Endodermal cell (in vitro differentiated cells): Measurements from ENCODE around the gene MRAP2. TPM values are rescaled to one million over a fixed set of nuclear protein-coding genes. Genes with fewer than 3 reads are reported as not detected.
A peak's percentile ranks its signal among the peaks of the same experiment; 100 is the strongest.
"Not testable (repeated sequence)": the region's sequence is repeated elsewhere in the genome, so short reads cannot be mapped to it uniquely, and the experiment has no call there.

Source experiments
- DNase-seq: peaks from one replicate; pipeline ENCODE4 v3.0.0-alpha.2; 2017
- H3K27ac ChIP-seq: 2 replicates; pipeline ENCODE4 v1.5.1; 2013; ENCODE audit warnings: mild to moderate bottlenecking, low read depth, low read length, moderate library complexity
- H3K27me3 ChIP-seq: 2 replicates; pipeline ENCODE4 v1.6.1; 2013; ENCODE audit warnings: mild to moderate bottlenecking, low read length, moderate library complexity; ENCODE audit not compliant: insufficient read depth, control insufficient read depth, poor library complexity, severe bottlenecking
- H3K36me3 ChIP-seq: 2 replicates; pipeline ENCODE4 v1.7.0; 2013; ENCODE audit warnings: mild to moderate bottlenecking, low read length, moderate library complexity; ENCODE audit not compliant: control insufficient read depth, insufficient read depth
- H3K4me1 ChIP-seq: one replicate; pipeline ENCODE4 v1.7.0; 2013; ENCODE audit warnings: low read length; ENCODE audit not compliant: control insufficient read depth, insufficient read depth
- H3K4me3 ChIP-seq: 2 replicates; pipeline ENCODE4 v1.5.1; 2013; ENCODE audit warnings: mild to moderate bottlenecking, low read length, moderate library complexity
- H3K9ac ChIP-seq: 2 replicates; pipeline ENCODE4 v1.6.1; 2013; ENCODE audit warnings: mild to moderate bottlenecking, low read length, moderate library complexity; ENCODE audit not compliant: poor library complexity, severe bottlenecking; ENCODE audit errors: extremely low read depth
- H3K9me3 ChIP-seq: 2 replicates; pipeline ENCODE4 v1.6.1; 2013; ENCODE audit warnings: mild to moderate bottlenecking, low read length, moderate library complexity; ENCODE audit not compliant: control insufficient read depth
- H3K27ac Mint-ChIP-seq: 2 replicates; pipeline ENCODE4 v1.8.0; 2020; ENCODE audit warnings: mixed read lengths
- H3K27me3 Mint-ChIP-seq: 2 replicates; pipeline ENCODE4 v1.8.0; 2021; ENCODE audit warnings: mild to moderate bottlenecking, mixed read lengths; ENCODE audit not compliant: insufficient read depth
- H3K36me3 Mint-ChIP-seq: 2 replicates; pipeline ENCODE4 v1.8.0; 2020; ENCODE audit warnings: low read depth, mixed read lengths
- H3K4me1 Mint-ChIP-seq: 2 replicates; pipeline ENCODE4 v1.8.0; 2020; ENCODE audit warnings: mixed read lengths
- H3K4me3 Mint-ChIP-seq: 2 replicates; pipeline ENCODE4 v1.8.0; 2020; ENCODE audit warnings: mild to moderate bottlenecking, moderate library complexity, mixed read lengths
- H3K9me3 Mint-ChIP-seq: 2 replicates; pipeline ENCODE4 v1.8.0; 2020; ENCODE audit warnings: mild to moderate bottlenecking, mixed read lengths
- CTCF ChIP-seq: fragments of 200-600 bp; sonication (generic); conservative IDR thresholded peaks from 2 replicates; pipeline ENCODE4 v1.5.0; 2021; ENCODE audit warnings: antibody characterized with exemption, mild to moderate bottlenecking
- WGBS, 2 experiments: methylation state at CpG; one replicate each; pipeline versions ENCODE4 v1.1.5 to v1.1.7; 2013; ENCODE audit warnings: missing lambda C conversion rate in 2 of 2, mixed read lengths in 1 of 2; ENCODE audit not compliant: insufficient coverage in 1 of 2, insufficient read length in 1 of 2; 5-methylcytosine and 5-hydroxymethylcytosine counted together
- total RNA-seq, 2 donors: library from RNA; stranded (reverse); fragmentation: NEBNext Ultra II Directional in 1 of 2; extraction: Animal tissue kit (Norgen Biotek cat#: 25700) in 1 of 2; gene quantifications; 2 replicates in 1 of 2; 3 replicates in 1 of 2; pipeline ENCODE4 v1.2.1, GENCODE V29; 2021

Gene MRAP2
- total RNA-seq, 2 donors from 2014 or later: 10.7 to 10.8 TPM

GRCh38 chr6:84026721-84027164 is 6.8 kb upstream of the MRAP2 start:
- H3K27ac ChIP-seq: no peak overlapping the region
- H3K36me3 ChIP-seq: no peaks in the 10 kb centered on the region
- H3K27ac Mint-ChIP-seq: no peak overlapping the region
- no peak overlapping the region for H3K4me3 Mint-ChIP-seq
- H3K27me3 ChIP-seq: no peaks in the 10 kb centered on the region
- DNase-seq: no peak
- H3K9ac ChIP-seq: no peak overlapping the region
- H3K36me3 Mint-ChIP-seq: no peaks in the 10 kb centered on the region
- H3K4me1 ChIP-seq: no peaks in the 10 kb centered on the region
- H3K27me3 Mint-ChIP-seq: no peaks in the 10 kb centered on the region
- TF ChIP-seq CTCF: no peak
- no peak overlapping the region for H3K4me3 ChIP-seq
- WGBS, 2 experiments: 86 to 91% methylated on average over 4 to 5 of the region's 5 CpGs
- H3K4me1 Mint-ChIP-seq: peaks cover 12% of the 10 kb centered on the region
- no peaks in the 10 kb centered on the region for H3K9me3 ChIP-seq
- no peaks in the 10 kb centered on the region for H3K9me3 Mint-ChIP-seq

GRCh38 chr6:84027340-84028181 is 6.0 kb upstream of the MRAP2 start:
- TF ChIP-seq CTCF: no peak
- Mint-ChIP-seq H3K4me1 (peaks cover 12% of the 10 kb centered on the region), H3K36me3 (no peaks in the 10 kb centered on the region), H3K27ac (no peak overlapping the region), H3K27me3 (peaks cover 7% of the 10 kb centered on the region), H3K4me3 (no peak overlapping the region), H3K9me3 (no peaks in the 10 kb centered on the region)
- Histone ChIP-seq H3K4me1 (no peaks in the 10 kb centered on the region), H3K9me3 (no peaks in the 10 kb centered on the region), H3K4me3 (no peak overlapping the region), H3K27me3 (peaks cover under 1% of the 10 kb centered on the region), H3K36me3 (no peaks in the 10 kb centered on the region), H3K9ac (no peak overlapping the region), H3K27ac (no peak overlapping the region)
- no peak for DNase-seq
- WGBS, 2 experiments: 79 to 93% methylated on average over 2 to 5 of the region's 5 CpGs

GRCh38 chr6:84028350-84028749 is 5.2 kb upstream of the MRAP2 start:
- Histone ChIP-seq H3K27me3 (peaks cover 8% of the 10 kb centered on the region), H3K36me3 (no peaks in the 10 kb centered on the region), H3K4me1 (no peaks in the 10 kb centered on the region), H3K4me3 (no peak overlapping the region), H3K9me3 (no peaks in the 10 kb centered on the region), H3K9ac (no peak overlapping the region), H3K27ac (no peak overlapping the region)
- H3K27me3 Mint-ChIP-seq: peaks cover 15% of the 10 kb centered on the region
- H3K4me3 Mint-ChIP-seq: no peak overlapping the region
- no peak for TF ChIP-seq CTCF
- H3K27ac Mint-ChIP-seq: no peak overlapping the region
- H3K36me3 Mint-ChIP-seq: no peaks in the 10 kb centered on the region
- DNase-seq: no peak
- 67% methylated on average over 1 of the region's 1 CpG; no CpG with 5 or more reads in 1 of the 2 experiments for WGBS, 2 experiments
- H3K9me3 Mint-ChIP-seq: no peaks in the 10 kb centered on the region
- peaks cover 15% of the 10 kb centered on the region for H3K4me1 Mint-ChIP-seq

GRCh38 chr6:84032000-84032399 is 1.6 kb upstream of the MRAP2 start:
- H3K27ac ChIP-seq, H3K9me3 ChIP-seq, H3K4me1 ChIP-seq, H3K27ac Mint-ChIP-seq, H3K36me3 Mint-ChIP-seq, H3K4me3 ChIP-seq, H3K4me3 Mint-ChIP-seq, H3K9ac ChIP-seq, H3K36me3 ChIP-seq: not testable (repeated sequence)
- peaks cover 13% of the 10 kb centered on the region for H3K27me3 ChIP-seq
- peak; percentile 26 for DNase-seq
- Mint-ChIP-seq H3K4me1 (peaks cover 23% of the 10 kb centered on the region), H3K27me3 (peaks cover 33% of the 10 kb centered on the region), H3K9me3 (peaks cover 10% of the 10 kb centered on the region)
- WGBS, 2 experiments: 93 to 100% methylated on average over 2 to 3 of the region's 3 CpGs
